CD1c-positive myeloid dendritic cell (primary cell): ENCODE data around the gene METTL8.
"Not testable (repeated sequence)": the region's sequence is repeated elsewhere in the genome, so short reads cannot be mapped to it uniquely, and the experiment has no call there.

ENCODE experiments used
- DNase-seq: peaks from one replicate; pipeline ENCODE4 v3.0.0-alpha.2; 2016; ENCODE audit errors: extremely low spot score

METTL8 gene

DNA sequence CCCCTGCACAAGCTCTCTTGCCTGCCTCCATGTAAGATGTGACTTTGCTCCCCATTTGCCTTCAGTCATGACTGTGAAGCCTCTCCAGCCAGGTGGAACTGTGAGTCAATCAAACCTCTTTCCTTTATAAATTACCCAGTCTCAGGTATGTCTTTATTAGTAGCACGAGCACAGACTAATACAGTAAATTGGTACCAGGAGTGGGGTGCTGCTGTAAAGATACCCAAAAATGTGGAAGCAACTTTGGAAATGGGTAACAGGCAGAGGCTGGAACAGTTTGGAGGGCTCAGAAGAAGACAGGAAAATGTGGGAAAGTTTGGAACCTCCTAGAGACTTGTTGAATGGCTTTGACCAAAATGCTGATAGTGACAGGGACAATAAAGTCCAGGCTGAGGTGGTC is 122.2 kb downstream of the METTL8 start:
- DNase-seq, result not testable (repeated sequence)

GRCh38 chr2:171310889-171311288 is 122.9 kb downstream of the METTL8 start:
- DNase-seq, result no peak

DNA sequence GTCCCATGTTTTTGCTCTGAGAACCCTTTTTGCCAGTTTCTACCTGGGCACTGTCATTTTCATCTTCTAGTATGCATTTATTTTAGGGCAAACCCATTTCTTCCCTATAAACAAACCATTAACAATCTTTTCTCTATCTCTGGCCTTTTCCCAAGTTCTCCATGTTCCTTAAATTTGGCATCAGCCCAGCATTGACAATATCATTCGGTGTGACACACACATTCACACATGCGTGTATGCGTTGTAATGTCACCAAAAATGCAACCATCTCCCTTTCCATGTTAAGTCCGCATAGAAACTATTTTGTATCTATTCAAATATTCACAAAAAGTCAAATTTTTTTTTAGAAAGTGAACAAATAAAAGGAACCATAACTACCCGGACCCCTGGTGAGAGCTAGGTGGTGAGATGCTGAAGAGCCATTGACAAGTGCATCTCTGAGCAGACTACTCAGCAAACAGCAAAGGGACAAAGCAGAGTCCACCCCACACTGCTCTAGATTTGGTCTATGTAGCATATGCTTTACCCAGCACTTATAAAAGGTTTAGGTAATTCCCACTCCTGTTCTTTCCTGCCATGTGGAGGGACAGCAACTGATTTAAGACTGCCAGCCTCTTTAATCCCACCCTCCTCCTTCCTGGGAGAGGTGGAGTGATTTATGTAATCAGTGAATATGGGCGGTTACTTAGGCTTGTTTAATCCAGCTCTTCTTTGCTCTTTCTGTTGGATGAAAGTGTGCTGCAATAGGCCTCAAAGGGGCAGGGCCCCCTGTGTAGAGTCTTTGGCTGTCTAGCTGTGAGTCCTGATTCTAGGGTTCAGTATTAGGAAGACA is 124.1 kb downstream of the METTL8 start:
- no peak for DNase-seq

GRCh38 chr2:171308280-171309054 is 125.3 kb downstream of the METTL8 start:
- no peak for DNase-seq

GRCh38 chr2:171307560-171307959 is 126.2 kb downstream of the METTL8 start:
- no peak for DNase-seq

GRCh38 chr2:171297956-171298355 is 135.8 kb downstream of the METTL8 start:
- DNase-seq, result no peak

GRCh38 chr2:171294608-171295007 is 139.2 kb downstream of the METTL8 start:
- DNase-seq, result no peak

DNA sequence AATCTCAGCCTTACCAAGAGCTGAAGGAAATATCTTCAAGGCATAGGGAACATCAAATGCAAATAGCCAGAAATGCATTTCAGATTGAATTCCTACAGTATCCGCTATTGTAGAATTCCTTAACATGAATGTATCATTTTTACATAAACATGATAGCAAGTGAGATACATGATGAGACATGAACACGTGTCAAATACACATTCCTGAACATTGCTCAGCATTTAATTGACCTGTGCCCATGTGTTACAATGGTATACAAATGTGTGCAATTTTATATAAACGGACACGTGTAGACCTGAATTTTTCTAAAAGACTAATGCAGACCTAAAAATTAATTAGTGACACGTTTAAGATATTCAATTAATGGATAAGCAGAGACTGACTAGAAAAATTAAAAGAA is 140.1 kb downstream of the METTL8 start:
- DNase-seq, result no peak

DNA sequence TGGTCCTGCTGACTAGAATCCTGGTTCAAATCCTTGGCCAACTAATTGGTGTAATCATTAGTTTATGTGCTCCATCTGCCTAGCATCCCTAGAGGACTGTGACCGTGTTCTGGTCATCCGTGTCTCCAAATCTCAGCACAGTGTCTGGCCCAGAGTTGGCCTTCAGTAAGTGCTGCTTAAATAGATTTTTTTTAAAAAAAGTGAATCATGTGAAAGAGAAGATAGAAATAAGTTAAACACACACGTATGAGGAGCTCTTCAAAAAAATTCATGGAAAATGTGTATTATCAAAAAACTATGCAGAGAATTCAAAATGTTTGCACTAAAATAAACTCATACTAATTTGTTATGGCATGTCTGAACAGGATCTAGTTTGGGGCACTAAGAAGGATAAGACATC is 143.8 kb downstream of the METTL8 start:
- no peak for DNase-seq

DNA sequence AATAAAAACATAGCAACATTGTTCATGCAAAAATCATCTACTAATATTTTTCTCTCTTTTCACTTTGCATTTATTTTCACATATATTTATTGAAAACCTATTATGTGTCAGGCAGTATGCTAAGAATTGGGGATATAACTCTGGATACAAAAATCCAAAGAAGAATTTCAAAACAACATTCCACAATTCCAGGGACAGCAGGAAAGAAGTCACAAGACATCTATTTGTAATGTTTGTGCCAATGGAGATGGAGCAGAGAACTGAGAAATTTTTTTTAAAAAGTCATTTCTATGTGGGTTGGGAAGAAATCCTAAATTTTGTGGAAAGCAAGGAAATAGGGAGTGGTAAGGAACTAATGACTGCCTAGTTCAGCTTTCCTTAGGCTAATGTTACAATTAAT is 144.5 kb downstream of the METTL8 start:
- no peak for DNase-seq

DNA sequence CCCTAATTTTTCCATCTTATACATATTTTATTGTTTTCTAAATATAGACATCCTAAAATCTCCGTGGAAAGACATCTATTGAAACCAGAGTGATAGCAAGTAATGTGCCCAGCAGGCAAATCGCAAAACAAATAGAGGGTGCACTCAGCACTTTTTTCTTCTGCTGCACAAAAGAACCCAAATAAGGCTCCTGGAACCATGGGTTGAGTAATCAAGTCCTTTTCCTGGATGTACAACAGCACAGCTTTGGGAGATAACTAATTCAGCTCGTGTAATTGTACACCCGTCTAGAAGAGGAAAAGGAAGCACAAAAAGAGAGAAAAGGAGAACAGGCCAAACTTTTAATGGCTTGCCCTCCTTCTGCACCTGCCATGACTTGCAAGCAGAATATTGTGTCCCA is 146.2 kb downstream of the METTL8 start:
- DNase-seq, result no peak

DNA sequence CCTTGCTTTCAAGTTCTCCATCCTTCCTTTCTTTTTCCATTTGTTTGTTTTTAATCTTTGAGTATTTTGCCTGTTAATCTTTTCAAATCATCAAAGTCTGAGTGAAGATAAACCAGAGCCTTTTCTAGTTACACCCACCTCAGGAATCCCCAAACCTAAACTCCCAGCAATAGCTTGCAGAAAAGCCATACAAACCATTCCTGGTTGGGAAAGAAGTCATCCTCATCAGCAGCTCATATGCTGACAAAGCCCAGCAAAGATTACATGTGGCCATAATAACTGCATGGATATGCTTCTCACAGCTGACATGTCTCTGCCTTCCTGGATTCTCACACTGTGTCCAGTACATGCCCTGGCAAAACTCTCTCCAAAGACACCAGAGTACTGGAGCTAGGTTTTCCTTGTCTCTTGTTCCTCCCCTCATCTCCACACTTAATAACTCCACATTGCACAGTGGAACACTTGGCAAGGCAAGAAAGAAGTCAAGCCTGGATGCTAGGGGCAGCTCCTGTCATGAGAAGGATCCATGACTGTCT is 146.7 kb downstream of the METTL8 start:
- DNase-seq, result no peak

GRCh38 chr2:171281110-171281509 is 152.7 kb downstream of the METTL8 start:
- DNase-seq, result no peak

- no peak for DNase-seq
Observed at GRCh38 chr2:171279983-171280790, 153.6 kb downstream of the METTL8 start.

DNA sequence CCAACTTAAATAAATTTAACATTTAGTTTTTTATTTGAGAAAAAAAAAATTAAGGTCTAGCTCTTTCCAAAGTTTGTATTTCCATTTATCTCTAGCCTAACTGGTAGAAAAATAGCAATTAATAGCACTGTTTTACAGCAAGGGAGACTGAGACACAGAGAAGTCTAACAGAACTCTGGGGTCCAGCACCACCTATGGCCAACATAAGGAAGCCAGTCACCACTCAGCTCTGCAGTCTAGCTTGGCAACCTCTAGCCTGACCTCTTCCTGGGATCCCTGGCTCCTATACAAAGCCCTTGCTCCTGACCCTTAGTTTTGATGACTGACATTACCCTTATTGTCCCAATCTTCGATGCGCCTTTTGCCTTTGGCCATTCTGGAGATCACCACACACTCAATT is 159.0 kb downstream of the METTL8 start:
- DNase-seq, result no peak

GRCh38 chr2:171271971-171272436 is 161.8 kb downstream of the METTL8 start:
- no peak for DNase-seq

- no peak for DNase-seq
Observed at GRCh38 chr2:171271386-171271785, 162.4 kb downstream of the METTL8 start.

- DNase-seq, result no peak
Observed at GRCh38 chr2:171267855-171268629, 165.7 kb downstream of the METTL8 start.
